H1 (cell line): ENCODE measurements around the gene GRIA4. TPM values are rescaled to one million over a fixed set of nuclear protein-coding genes. Genes with fewer than 3 reads are reported as not detected.

Source experiments
- CTCF ChIA-PET: fragments of 300-600 bp; sonication (Branson Sonifier 250); formaldehyde crosslinking; loops from one replicate; lab custom pipeline; 2021; ENCODE audit not compliant: partially characterized antibody; lab: Charles Lee
- POLR2A ChIA-PET: fragments of 300-600 bp; sonication (Branson Sonifier 250); formaldehyde crosslinking; loops from one replicate; lab custom pipeline; 2021; ENCODE audit warnings: inconsistent platforms; ENCODE audit not compliant: partially characterized antibody; lab: Charles Lee
- DNase-seq, 2 experiments: peaks; one replicate each; pipeline versions ENCODE4 v3.0.0 to v3.0.0-alpha.2; 2010 to 2022; ENCODE audit warnings: low spot score in 2 of 2, low read depth in 1 of 2, mixed read lengths in 1 of 2
- FAIRE-seq: peaks from 2 replicates; lab custom pipeline; 2011; peaks lifted over from hg19 to GRCh38; lab: Jason Lieb, UNC
- H2AFZ ChIP-seq: 2 replicates; pipeline ENCODE4 v1.8.1; 2012; ENCODE audit warnings: low read length, inconsistent platforms
- H2AK5ac ChIP-seq: 2 replicates; pipeline ENCODE4 v1.6.1; 2013; ENCODE audit warnings: low read depth, low read length
- H2BK120ac ChIP-seq: replicated peaks from 2 replicates; pipeline ENCODE3; 2013; ENCODE audit warnings: low read depth, low read length, inconsistent platforms
- H2BK12ac ChIP-seq: 2 replicates; pipeline ENCODE4 v1.6.1; 2013; ENCODE audit warnings: low read depth, low read length
- H2BK15ac ChIP-seq: 2 replicates; pipeline ENCODE4 v1.6.1; 2013; ENCODE audit warnings: low read length
- H2BK20ac ChIP-seq: 2 replicates; pipeline ENCODE4 v1.6.1; 2013; ENCODE audit warnings: low read length
- H2BK5ac ChIP-seq: 2 replicates; pipeline ENCODE4 v1.6.1; 2013; ENCODE audit warnings: low read depth, low read length
- H3K14ac ChIP-seq: 2 replicates; pipeline ENCODE4 v1.6.1; 2013; ENCODE audit warnings: inconsistent platforms; ENCODE audit not compliant: insufficient read length
- H3K18ac ChIP-seq: 2 replicates; pipeline ENCODE4 v1.6.1; 2013; ENCODE audit warnings: low read length; ENCODE audit errors: extremely low read depth
- H3K23ac ChIP-seq: 2 replicates; pipeline ENCODE4 v1.6.1; 2013; ENCODE audit warnings: inconsistent platforms; ENCODE audit not compliant: insufficient read length
- H3K23me2 ChIP-seq: 2 replicates; pipeline ENCODE4 v1.6.1; 2013; ENCODE audit warnings: low read depth, low read length
- H3K27ac ChIP-seq: 2 replicates; pipeline ENCODE4 v1.6.1; 2011; ENCODE audit warnings: low read depth, low read length, inconsistent platforms
- H3K27me3 ChIP-seq, 4 experiments: replicated peaks in 1 of 4; 1 replicate in 1 of 4; 2 replicates in 3 of 4; pipeline versions ENCODE4 v1.6.1 to v1.8.1; 2011 to 2013; ENCODE audit warnings: low read length in 3 of 4, mild to moderate bottlenecking in 3 of 4, inconsistent platforms in 2 of 4, mixed read lengths in 2 of 4, moderate library complexity in 1 of 4; ENCODE audit not compliant: control insufficient read depth in 3 of 4, insufficient read depth in 3 of 4; ENCODE audit errors: extremely low read depth in 1 of 4
- H3K36me3 ChIP-seq, 4 experiments: 2 replicates each; pipeline versions ENCODE4 v1.6.1 to v1.8.1; 2011 to 2013; ENCODE audit warnings: mild to moderate bottlenecking in 4 of 4, low read length in 3 of 4, moderate library complexity in 2 of 4, control low read depth in 1 of 4, inconsistent platforms in 1 of 4; ENCODE audit not compliant: insufficient read depth in 4 of 4, control insufficient read depth in 2 of 4
- H3K4ac ChIP-seq: replicated peaks from 2 replicates; pipeline ENCODE3; 2013; ENCODE audit warnings: low read length, low read depth, mixed read lengths, inconsistent platforms; ENCODE audit not compliant: insufficient read length
- H3K4me1 ChIP-seq, 4 experiments: replicated peaks in 1 of 4; 1 replicate in 1 of 4; 2 replicates in 3 of 4; pipeline versions ENCODE4 v1.6.1 to v1.8.1; 2011 to 2013; ENCODE audit warnings: low read length in 3 of 4, inconsistent platforms in 2 of 4, mixed read lengths in 1 of 4; ENCODE audit not compliant: insufficient read depth in 4 of 4, control insufficient read depth in 3 of 4
- H3K4me2 ChIP-seq, 2 experiments: 2 replicates each; pipeline versions ENCODE4 v1.6.1 to v1.8.1; 2011 to 2013; ENCODE audit warnings: low read depth in 2 of 2, low read length in 2 of 2, control low read depth in 1 of 2, inconsistent platforms in 1 of 2, mild to moderate bottlenecking in 1 of 2; ENCODE audit not compliant: insufficient read depth in 1 of 2
- H3K4me3 ChIP-seq, 4 experiments: fragments of 200-600, 300-600 bp in 1 of 4; sonication (generic), shearing (Covaris generic), sonication (Bioruptor Twin) in 1 of 4; 2 replicates each; pipeline versions ENCODE4 v1.5.1 to v1.8.1; 2011 to 2016; ENCODE audit warnings: low read length in 4 of 4, low read depth in 3 of 4, control low read depth in 2 of 4, inconsistent platforms in 2 of 4, mild to moderate bottlenecking in 2 of 4, mixed read lengths in 1 of 4, moderate library complexity in 1 of 4; ENCODE audit not compliant: insufficient read depth in 2 of 4; ENCODE audit errors: extremely low read depth in 1 of 4
- H3K56ac ChIP-seq: replicated peaks from 2 replicates; pipeline ENCODE3; 2013; ENCODE audit warnings: low read depth, mild to moderate bottlenecking, mixed read lengths, low read length, inconsistent platforms; ENCODE audit not compliant: insufficient read length
- H3K79me1 ChIP-seq: 2 replicates; pipeline ENCODE4 v1.6.1; 2013; ENCODE audit warnings: low read depth, low read length, control low read depth
- H3K79me2 ChIP-seq, 2 experiments: 2 replicates each; pipeline versions ENCODE4 v1.6.1 to v1.8.1; 2012 to 2013; ENCODE audit warnings: low read length in 2 of 2, mild to moderate bottlenecking in 2 of 2, inconsistent platforms in 1 of 2; ENCODE audit not compliant: insufficient read depth in 2 of 2, control insufficient read depth in 1 of 2
- H3K9ac ChIP-seq, 4 experiments: replicated peaks in 1 of 4; 1 replicate in 1 of 4; 2 replicates in 3 of 4; pipeline versions ENCODE4 v1.6.1 to v1.8.1; 2011 to 2013; ENCODE audit warnings: low read depth in 3 of 4, low read length in 3 of 4, control low read depth in 2 of 4, mild to moderate bottlenecking in 2 of 4, moderate library complexity in 2 of 4, inconsistent platforms in 1 of 4; ENCODE audit errors: extremely low read depth in 1 of 4
- H3K9me3 ChIP-seq, 2 experiments: 2 replicates each; pipeline versions ENCODE4 v1.6.1 to v1.8.1; 2012 to 2013; ENCODE audit warnings: mild to moderate bottlenecking in 2 of 2, moderate library complexity in 2 of 2, control low read depth in 1 of 2, inconsistent platforms in 1 of 2, low read depth in 1 of 2, low read length in 1 of 2, mixed read lengths in 1 of 2; ENCODE audit not compliant: insufficient read depth in 2 of 2
- H4K20me1 ChIP-seq, 2 experiments: replicated peaks in 1 of 2; 2 replicates each; pipeline versions ENCODE3 to v1.8.1; 2011 to 2013; ENCODE audit warnings: inconsistent platforms in 2 of 2, low read length in 2 of 2, mild to moderate bottlenecking in 1 of 2; ENCODE audit not compliant: insufficient read depth in 2 of 2, control insufficient read depth in 1 of 2
- H4K5ac ChIP-seq: 2 replicates; pipeline ENCODE4 v1.6.1; 2013; ENCODE audit warnings: low read length, low read depth, mixed read lengths, inconsistent platforms; ENCODE audit not compliant: insufficient read length
- H4K8ac ChIP-seq: 2 replicates; pipeline ENCODE4 v1.8.0; 2013; ENCODE audit warnings: mild to moderate bottlenecking, moderate library complexity, low read length, inconsistent platforms; ENCODE audit not compliant: insufficient read depth; ENCODE audit errors: extremely low read depth
- H4K91ac ChIP-seq: replicated peaks from 2 replicates; pipeline ENCODE3; 2013; ENCODE audit warnings: low read length, mixed read lengths, inconsistent platforms; ENCODE audit not compliant: insufficient read length
- EP300 ChIP-seq, 2 experiments: IDR thresholded peaks; 1 replicate in 1 of 2; 2 replicates in 1 of 2; pipeline ENCODE4 v1.6.1; 2011 to 2012; ENCODE audit warnings: low read depth in 2 of 2, low read length in 2 of 2, mild to moderate bottlenecking in 2 of 2, borderline replicate concordance in 1 of 2, inconsistent platforms in 1 of 2, moderate library complexity in 1 of 2
- TAF1 ChIP-seq: IDR thresholded peaks from 2 replicates; pipeline ENCODE4 v1.6.1; 2011; ENCODE audit warnings: mild to moderate bottlenecking, low read depth, low read length
- WGBS, 2 experiments: shearing (Covaris generic) in 1 of 2; methylation state at CpG; one replicate each; pipeline versions ENCODE4 v1.1.6 to v1.1.7; 2013 to 2015; ENCODE audit warnings: low lambda C conversion rate in 2 of 2, mixed read lengths in 2 of 2, inconsistent platforms in 1 of 2, low coverage in 1 of 2, missing lambda C conversion rate in 1 of 2; ENCODE audit not compliant: insufficient replicate concordance in 2 of 2, insufficient coverage in 1 of 2, insufficient read length in 1 of 2; ENCODE audit errors: extremely low coverage in 1 of 2, missing lambda C conversion rate in 1 of 2; 5-methylcytosine and 5-hydroxymethylcytosine counted together
- polyA plus RNA-seq, 7 experiments: library from polyadenylated mRNA; depleted of rRNA in 3 of 7; stranded (reverse) in 5 of 7; unstranded in 2 of 7; fragments of >200 nt in 5 of 7; fragments of 200-250 nt in 2 of 7; gene quantifications; 1 replicate in 5 of 7; 2 replicates in 1 of 7; 4 replicates in 1 of 7; pipeline versions ENCODE4 v1.2.1 to v1.2.3, GENCODE V29; 2011 to 2013; ENCODE audit warnings: missing spikeins in 2 of 7, mixed read lengths in 2 of 7
- total RNA-seq: library from RNA; stranded (reverse); fragmentation: NEBNext Ultra II Directional; extraction: Animal tissue kit (Norgen Biotek cat#: 25700); gene quantifications from 2 replicates; pipeline ENCODE4 v1.2.1, GENCODE V29; 2021

The GRIA4 gene
- total and polyA plus RNA-seq, 2 of the 8 experiments (the other 6 are each of a cell fraction or from before 2014, with no cell fraction given), result 12.5 to 21.8 TPM

DNA sequence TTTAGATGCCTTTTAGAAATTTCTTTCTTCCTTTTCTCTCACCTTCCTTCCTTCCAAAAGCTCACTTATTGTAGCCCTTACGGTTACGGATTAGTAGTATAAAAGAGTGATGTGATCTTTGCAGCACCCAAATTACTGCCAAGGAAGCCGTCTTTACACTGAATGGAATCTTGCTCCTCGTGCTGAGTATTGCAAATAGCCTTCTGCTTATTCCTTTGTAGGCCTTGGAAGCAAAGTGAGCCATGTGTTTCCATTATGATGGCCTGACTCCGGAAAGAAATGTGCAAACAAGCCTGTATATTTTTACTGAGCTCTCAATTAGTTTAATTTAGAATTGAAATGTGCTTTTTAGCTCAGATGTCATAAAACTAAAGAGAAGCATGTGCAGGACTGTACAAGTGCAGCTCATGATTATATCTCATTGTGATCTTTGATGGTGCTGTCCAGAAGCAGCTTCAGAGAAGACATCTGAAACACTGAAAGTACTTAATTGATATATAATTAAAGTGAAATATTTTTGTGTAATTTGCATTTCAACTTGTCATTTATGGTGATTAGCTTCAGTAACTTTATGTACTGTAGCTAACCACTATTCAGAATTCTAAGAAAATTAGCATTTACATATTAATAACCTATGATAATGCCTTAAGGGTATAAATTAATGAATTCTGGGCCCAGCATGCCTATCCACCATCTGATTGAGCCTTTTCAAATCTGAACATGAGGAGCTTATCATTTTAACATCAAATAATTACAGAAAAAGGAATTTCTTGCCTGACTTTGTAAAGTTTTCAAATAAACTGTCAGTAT, 129.3 kb downstream of the GRIA4 start:
- no peak overlapping the region for H4K8ac ChIP-seq
- H3K79me1 ChIP-seq, result no peaks in the 10 kb centered on the region
- H3K36me3 ChIP-seq, result no peaks in the 10 kb centered on the region
- no peak overlapping the region for H3K23ac ChIP-seq
- H2AK5ac ChIP-seq, result no peak overlapping the region
- no peak overlapping the region for H2BK12ac ChIP-seq
- H4K5ac ChIP-seq, result no peak overlapping the region
- DNase-seq (no peak), FAIRE-seq (no peak)
- H3K4ac ChIP-seq, result no peak overlapping the region
- H3K18ac ChIP-seq, result no peak overlapping the region
- no peaks in the 10 kb centered on the region for H3K79me2 ChIP-seq
- H3K14ac ChIP-seq, result no peak overlapping the region
- H3K27ac ChIP-seq, result no peak overlapping the region
- no peak overlapping the region for H2BK20ac ChIP-seq
- no peak overlapping the region for H2AFZ ChIP-seq
- no peaks in the 10 kb centered on the region for H3K4me1 ChIP-seq
- H3K9me3 ChIP-seq, result no peaks in the 10 kb centered on the region
- no peaks in the 10 kb centered on the region for H3K23me2 ChIP-seq
- TF ChIP-seq EP300 (IDR thresholded peaks at IDR 0.05; ENCODE audit: borderline replicate concordance in 1 of 2, low read depth in 2 of 2, low read length in 2 of 2) (no peak), TAF1 (no peak)
- no peaks in the 10 kb centered on the region for H4K20me1 ChIP-seq
- WGBS, 2 experiments, result 95% methylated on average over 5 of the region's 5 CpGs; no CpG with 5 or more reads in 1 of the 2 experiments
- no peak overlapping the region for H2BK5ac ChIP-seq
- no peak overlapping the region for H2BK15ac ChIP-seq
- H3K4me3 ChIP-seq, result no peak overlapping the region
- ChIA-PET CTCF (interaction anchor here (0.8 to 1.7 kb wide), 2 partner anchors 21 to 1408 kb away, joined by 3 read pairs; no protein-coding TSS in a partner anchor), POLR2A (no interaction called here)
- H3K4me2 ChIP-seq, result no peak overlapping the region
- no peak overlapping the region for H3K56ac ChIP-seq
- H3K9ac ChIP-seq, result no peak overlapping the region; a peak in 1 of 7 replicates
- H2BK120ac ChIP-seq, result no peak overlapping the region
- H3K27me3 ChIP-seq, result no peaks in the 10 kb centered on the region
- H4K91ac ChIP-seq, result no peak overlapping the region
